Prostate gland (tissue), 2 donors: ENCODE data around the gene ASZ1. TPM values are rescaled to one million over a fixed set of nuclear protein-coding genes. Genes with fewer than 3 reads are reported as not detected.

Experiments
- DNase-seq: peaks from one replicate; pipeline ENCODE4 v3.0.0-alpha.2; 2019; ENCODE audit warnings: low spot score
- H3K27ac ChIP-seq, 2 donors: fragments of 200-600 bp; sonication (generic); 2 replicates each; pipeline ENCODE4 v1.5.1; 2017 to 2019
- H3K27me3 ChIP-seq: fragments of 200-600 bp; sonication (generic); replicated peaks from 2 replicates; pipeline ENCODE4 v1.5.1; 2019; ENCODE audit not compliant: insufficient read depth
- H3K36me3 ChIP-seq, 2 donors: fragments of 200-600 bp; sonication (generic); 1 replicate in 1 of 2; 2 replicates in 1 of 2; pipeline versions ENCODE4 v1.5.1 to v1.8.1; 2017 to 2019
- H3K4me1 ChIP-seq: fragments of 200-600 bp; sonication (generic); replicated peaks from 2 replicates; pipeline ENCODE4 v1.5.1; 2019
- H3K4me3 ChIP-seq, 2 donors: fragments of 200-600 bp; sonication (generic); 2 replicates each; pipeline ENCODE4 v1.5.1; 2017 to 2019
- H3K9me3 ChIP-seq: fragments of 200-600 bp; sonication (generic); 2 replicates; pipeline ENCODE4 v1.5.1; 2017
- POLR2A ChIP-seq: fragments of 450-650 bp; IDR thresholded peaks from one replicate; pipeline ENCODE4 v1.6.1; 2016; ENCODE audit warnings: antibody characterized with exemption, mild to moderate bottlenecking
- POLR2AphosphoS5 ChIP-seq: sonication (generic); formaldehyde crosslinking; IDR thresholded peaks from one replicate; pipeline ENCODE4 v1.6.1; 2017; ENCODE audit warnings: antibody characterized with exemption
- WGBS: methylation state at CpG from one replicate; pipeline ENCODE4 v1.1.5; 2018; 5-methylcytosine and 5-hydroxymethylcytosine counted together
- intact Hi-C: fragments of 100-400 bp; cut with DNase I; formaldehyde crosslinking; loops from one replicate; pipeline ENCODE4 v1.14.2; 2022
- total RNA-seq, 2 donors: library from RNA; depleted of rRNA; stranded (reverse); fragments of >200 nt; gene quantifications; one replicate each; pipeline ENCODE4 v1.1.0, GENCODE V29; 2016
- TF ChIP-seq, protein P1 (sequence below), 4 experiments: fragments of 200-600 bp in 2 of 4; fragments of 450-650 bp in 2 of 4; sonication (generic) in 2 of 4; IDR thresholded peaks; 1 replicate in 3 of 4; 2 replicates in 1 of 4; pipeline ENCODE4 v1.5.1; 2016 to 2019; ENCODE audit warnings: antibody characterized with exemption in 4 of 4, mild to moderate bottlenecking in 2 of 4, moderate library complexity in 2 of 4

ASZ1 gene
- total RNA-seq, 2 donors from 2014 or later: 6.1 TPM; not detected in 1

DNA sequence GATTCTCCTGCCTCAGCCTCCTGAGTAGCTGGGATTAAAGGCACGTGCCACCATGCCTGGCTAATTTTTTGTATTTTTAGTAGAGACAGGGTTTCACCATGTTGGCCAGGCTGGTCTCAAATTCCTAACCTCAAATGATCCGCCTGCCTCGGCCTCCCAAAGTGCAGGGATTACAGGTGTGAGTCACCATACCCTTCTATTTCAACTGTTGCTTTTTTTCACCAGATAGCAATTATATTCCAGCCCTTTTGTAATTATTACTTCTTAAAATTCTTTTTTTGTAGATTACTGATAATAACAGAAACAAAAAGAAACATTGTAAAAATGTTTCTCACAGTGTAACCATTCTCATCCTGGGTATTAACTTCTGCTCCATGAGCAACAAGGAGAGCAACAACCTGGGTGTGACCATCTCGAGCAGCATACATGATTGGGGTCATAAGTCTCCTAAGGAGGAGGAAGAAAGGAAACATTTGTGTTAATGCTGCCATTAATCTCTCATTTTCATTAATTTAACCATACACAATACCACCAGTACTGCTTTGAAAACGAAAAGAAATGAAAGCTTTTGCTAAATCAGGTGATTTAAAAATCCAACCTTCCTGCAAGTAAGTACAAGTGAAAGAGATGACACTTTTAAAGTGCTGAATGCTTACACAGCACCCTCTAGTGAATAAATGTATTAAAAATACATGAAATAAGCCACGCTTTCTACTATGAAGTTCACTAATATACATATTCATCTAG, 41.8 kb downstream of the ASZ1 start:
- DNase-seq: no peak
- intact Hi-C loops: loop anchor here (5.0 to 10.0 kb wide), 3 partner anchors 173 to 451 kb away; no protein-coding TSS in a partner anchor
- no peaks in the 10 kb centered on the region for H3K9me3 ChIP-seq
- no peak overlapping the region for H3K4me3 ChIP-seq
- 45% methylated on average over 6 of the region's 6 CpGs for WGBS
- no peaks in the 10 kb centered on the region for H3K27me3 ChIP-seq
- H3K27ac ChIP-seq: peak overlapping the region in 1 of 2 donors; percentile 10
- no peaks in the 10 kb centered on the region for H3K36me3 ChIP-seq
- TF ChIP-seq POLR2AphosphoS5 (no peak), POLR2A (no peak)
- TF ChIP-seq, protein P1, sequence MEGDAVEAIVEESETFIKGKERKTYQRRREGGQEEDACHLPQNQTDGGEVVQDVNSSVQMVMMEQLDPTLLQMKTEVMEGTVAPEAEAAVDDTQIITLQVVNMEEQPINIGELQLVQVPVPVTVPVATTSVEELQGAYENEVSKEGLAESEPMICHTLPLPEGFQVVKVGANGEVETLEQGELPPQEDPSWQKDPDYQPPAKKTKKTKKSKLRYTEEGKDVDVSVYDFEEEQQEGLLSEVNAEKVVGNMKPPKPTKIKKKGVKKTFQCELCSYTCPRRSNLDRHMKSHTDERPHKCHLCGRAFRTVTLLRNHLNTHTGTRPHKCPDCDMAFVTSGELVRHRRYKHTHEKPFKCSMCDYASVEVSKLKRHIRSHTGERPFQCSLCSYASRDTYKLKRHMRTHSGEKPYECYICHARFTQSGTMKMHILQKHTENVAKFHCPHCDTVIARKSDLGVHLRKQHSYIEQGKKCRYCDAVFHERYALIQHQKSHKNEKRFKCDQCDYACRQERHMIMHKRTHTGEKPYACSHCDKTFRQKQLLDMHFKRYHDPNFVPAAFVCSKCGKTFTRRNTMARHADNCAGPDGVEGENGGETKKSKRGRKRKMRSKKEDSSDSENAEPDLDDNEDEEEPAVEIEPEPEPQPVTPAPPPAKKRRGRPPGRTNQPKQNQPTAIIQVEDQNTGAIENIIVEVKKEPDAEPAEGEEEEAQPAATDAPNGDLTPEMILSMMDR (IDR thresholded peaks at IDR 0.05): peak in 3 of 4 experiments; percentile 27 to 42 (median 39)
- H3K4me1 ChIP-seq: no peaks in the 10 kb centered on the region

DNA sequence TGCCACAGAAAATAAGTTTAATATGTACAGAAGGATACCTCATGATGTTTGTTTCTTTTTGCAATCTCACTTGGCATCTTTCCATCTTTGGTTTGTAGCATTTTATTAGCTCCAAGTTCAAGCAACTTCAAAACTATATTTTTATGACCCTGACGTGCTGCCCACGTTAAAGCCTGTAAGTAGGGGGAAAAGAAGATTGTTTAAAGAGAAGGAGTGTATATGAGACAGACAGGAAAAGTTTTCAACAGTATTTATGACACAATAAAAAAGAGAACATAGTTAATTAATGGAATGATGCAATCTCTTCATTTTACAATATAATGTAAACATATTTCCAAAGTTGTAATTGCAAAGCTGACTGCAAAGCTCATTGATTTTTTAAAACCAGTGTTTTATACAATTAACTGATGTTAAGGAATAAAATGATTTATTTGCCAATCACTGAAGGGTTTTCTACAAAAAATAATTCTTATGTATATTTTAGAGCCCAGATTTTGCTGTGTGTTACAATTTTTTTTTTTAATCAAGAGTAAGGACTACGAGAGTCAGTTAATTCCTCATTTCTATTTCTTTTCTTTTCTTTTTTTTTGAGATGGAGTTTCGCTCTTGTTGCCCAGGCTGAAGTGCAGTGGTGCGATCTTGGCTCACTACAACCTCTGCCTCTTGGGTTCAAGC, 42.5 kb downstream of the ASZ1 start:
- no peaks in the 10 kb centered on the region for H3K36me3 ChIP-seq
- 41% methylated on average over 5 of the region's 5 CpGs for WGBS
- peak; percentile 16 for TF ChIP-seq POLR2AphosphoS5
- no peak for TF ChIP-seq POLR2A
- H3K27ac ChIP-seq: peak overlapping the region; percentile 4 to 13
- H3K27me3 ChIP-seq: no peaks in the 10 kb centered on the region
- H3K4me3 ChIP-seq: no peak overlapping the region
- intact Hi-C loops: loop anchor here (5.0 to 10.0 kb wide), 3 partner anchors 173 to 450 kb away; no protein-coding TSS in a partner anchor
- H3K4me1 ChIP-seq: no peaks in the 10 kb centered on the region
- DNase-seq: no peak
- no peaks in the 10 kb centered on the region for H3K9me3 ChIP-seq

DNA sequence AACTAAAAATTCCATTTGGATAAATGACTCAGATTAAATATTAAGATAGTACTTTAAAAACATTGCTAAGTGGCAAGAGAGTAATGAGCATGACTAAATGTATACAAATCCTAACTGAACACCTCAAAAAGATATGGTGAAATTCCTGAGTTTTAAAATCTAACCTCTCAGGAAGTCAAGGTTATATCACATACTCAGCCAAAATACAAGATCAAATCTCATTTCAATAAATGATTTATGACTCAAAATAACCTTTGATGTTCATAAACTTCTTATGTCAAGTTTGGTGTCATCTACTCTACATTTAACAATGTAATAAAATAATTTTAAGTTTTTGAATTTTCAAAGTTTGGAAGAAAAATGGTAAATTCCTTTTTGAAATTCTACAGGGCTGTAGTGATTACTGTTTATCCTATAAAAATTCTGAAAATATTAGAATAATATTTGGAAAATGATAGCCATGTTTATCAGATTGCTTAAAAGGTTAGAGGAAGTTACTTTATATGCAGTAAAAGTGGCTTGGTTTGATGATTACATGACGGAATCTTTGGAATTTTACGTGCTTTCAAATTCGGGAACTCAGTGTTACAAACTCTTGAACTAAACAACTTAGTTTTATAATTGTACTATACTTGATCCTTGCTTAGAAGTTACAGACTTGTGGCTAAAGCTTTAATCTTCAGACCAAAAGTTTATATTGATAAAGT, 43.7 kb downstream of the ASZ1 start:
- H3K27me3 ChIP-seq: no peaks in the 10 kb centered on the region
- peak overlapping the region in 1 of 2 donors; percentile 13 for H3K27ac ChIP-seq
- intact Hi-C loops: loop anchor here (10.0 kb wide), 2 partner anchors 259 to 449 kb away; no protein-coding TSS in a partner anchor
- no peaks in the 10 kb centered on the region for H3K9me3 ChIP-seq
- no peaks in the 10 kb centered on the region for H3K36me3 ChIP-seq
- TF ChIP-seq POLR2A (no peak), POLR2AphosphoS5 (peak; percentile 21)
- TF ChIP-seq, protein P1 (IDR thresholded peaks at IDR 0.05): no peak
- no peaks in the 10 kb centered on the region for H3K4me1 ChIP-seq
- no peak overlapping the region for H3K4me3 ChIP-seq
- WGBS: 20% methylated on average over 3 of the region's 3 CpGs
- DNase-seq: no peak

DNA sequence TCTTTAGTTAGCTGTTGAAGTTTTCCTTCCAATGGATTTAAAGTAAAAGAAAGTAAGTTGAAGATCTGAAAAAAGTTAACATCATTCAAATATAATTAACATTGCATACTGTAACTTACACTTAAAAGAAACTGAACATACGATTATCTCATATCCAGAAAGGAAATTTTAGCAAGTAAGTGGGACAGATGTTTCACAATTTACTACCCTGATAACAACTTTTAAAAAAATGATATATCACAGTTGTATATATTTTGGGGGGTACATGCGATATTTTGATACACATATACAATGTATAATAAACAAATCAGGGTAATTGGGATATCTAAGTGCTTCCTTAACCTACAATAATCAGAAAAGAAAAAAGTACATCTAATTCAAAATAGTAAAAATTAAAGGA, 44.2 kb downstream of the ASZ1 start:
- H3K9me3 ChIP-seq: no peaks in the 10 kb centered on the region
- TF ChIP-seq, protein P1 (IDR thresholded peaks at IDR 0.05): no peak
- no peak for TF ChIP-seq POLR2A
- no peak for TF ChIP-seq POLR2AphosphoS5
- H3K36me3 ChIP-seq: no peaks in the 10 kb centered on the region
- H3K4me1 ChIP-seq: no peaks in the 10 kb centered on the region
- intact Hi-C loops: loop anchor here (10.0 kb wide), 2 partner anchors 258 to 448 kb away; no protein-coding TSS in a partner anchor
- no peaks in the 10 kb centered on the region for H3K27me3 ChIP-seq
- 90% methylated on average over 2 of the region's 2 CpGs for WGBS
- no peak for DNase-seq
- H3K27ac ChIP-seq: no peak overlapping the region
- no peak overlapping the region for H3K4me3 ChIP-seq

DNA sequence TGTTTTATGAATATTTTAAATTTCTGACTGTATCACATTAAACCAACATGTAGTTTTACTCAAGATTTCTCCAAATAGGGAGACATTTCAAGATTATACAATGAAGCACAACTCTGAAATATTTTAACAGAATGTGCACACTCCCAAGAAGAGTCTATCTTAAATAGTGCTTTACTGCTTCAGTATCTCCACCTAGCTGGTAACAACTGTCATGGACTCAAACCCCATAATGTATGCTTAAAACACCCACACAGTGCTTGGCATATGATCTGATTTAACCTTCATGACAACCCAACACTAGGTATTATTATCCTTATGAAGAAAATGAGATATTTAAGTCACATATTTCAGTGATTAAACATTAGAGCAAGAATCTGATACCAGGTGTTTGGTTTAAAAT, 45.9 kb downstream of the ASZ1 start:
- no peaks in the 10 kb centered on the region for H3K9me3 ChIP-seq
- no peak overlapping the region for H3K27ac ChIP-seq
- H3K4me3 ChIP-seq: no peak overlapping the region
- H3K4me1 ChIP-seq: no peaks in the 10 kb centered on the region
- H3K36me3 ChIP-seq: no peaks in the 10 kb centered on the region
- DNase-seq: no peak
- TF ChIP-seq POLR2AphosphoS5: no peak
- TF ChIP-seq, protein P1 (IDR thresholded peaks at IDR 0.05): no peak
- TF ChIP-seq POLR2A: no peak
- intact Hi-C loops: loop anchor here (10.0 kb wide), 2 partner anchors 257 to 447 kb away; no protein-coding TSS in a partner anchor
- no peaks in the 10 kb centered on the region for H3K27me3 ChIP-seq
